ENCODE data around the gene SHOC1.
"Not testable (repeated sequence)": the region's sequence is repeated elsewhere in the genome, so short reads cannot be mapped to it uniquely, and the experiment has no call there.

Gene SHOC1

GRCh38 chr9:111794835-111795556, at the start of gene SHOC1:
TSS of gene SHOC1 (minus strand) at chr9:111794937. CDS start at chr9:111791418, 3,519 bp downstream.
- DNase-seq = no peak

- no peak for DNase-seq
These were observed 49.2 kb upstream of the SHOC1 start for GRCh38 chr9:111843971-111844370.

GRCh38 chr9:111842313-111842712, 47.6 kb upstream of the SHOC1 start:
- DNase-seq = no peak

- DNase-seq = no peak
These were observed 45.7 kb upstream of the SHOC1 start for GRCh38 chr9:111840442-111840841.

GRCh38 chr9:111839987-111840386, 45.2 kb upstream of the SHOC1 start:
- DNase-seq = no peak

GRCh38 chr9:111839387-111839786, 44.6 kb upstream of the SHOC1 start:
- DNase-seq = no peak

- DNase-seq = no peak
These were observed 43.7 kb upstream of the SHOC1 start for GRCh38 chr9:111838439-111838838.

- no peak for DNase-seq
These were observed 41.6 kb upstream of the SHOC1 start for GRCh38 chr9:111836311-111836710.

- no peak for DNase-seq
These were observed 39.2 kb upstream of the SHOC1 start for GRCh38 chr9:111833941-111834340.

GRCh38 chr9:111832449-111832848, 37.7 kb upstream of the SHOC1 start:
- no peak for DNase-seq

GRCh38 chr9:111831371-111832108, 36.8 kb upstream of the SHOC1 start:
- DNase-seq = no peak

- no peak for DNase-seq
These were observed 33.5 kb upstream of the SHOC1 start for GRCh38 chr9:111828193-111828592.

GRCh38 chr9:111825468-111826145, 30.9 kb upstream of the SHOC1 start:
- DNase-seq = no peak

- no peak for DNase-seq
These were observed 26.3 kb upstream of the SHOC1 start for GRCh38 chr9:111821006-111821528.

GRCh38 chr9:111819360-111819759, 24.6 kb upstream of the SHOC1 start:
- DNase-seq = no peak

- DNase-seq = no peak
These were observed 20.7 kb upstream of the SHOC1 start for GRCh38 chr9:111815285-111816070.

- DNase-seq = no peak
These were observed 17.6 kb upstream of the SHOC1 start for GRCh38 chr9:111812337-111812736.

GRCh38 chr9:111810908-111811307, 16.2 kb upstream of the SHOC1 start:
- no peak for DNase-seq

GRCh38 chr9:111810415-111810814, 15.7 kb upstream of the SHOC1 start:
- DNase-seq = not testable (repeated sequence)

- no peak for DNase-seq
These were observed 12.5 kb upstream of the SHOC1 start for GRCh38 chr9:111807197-111807596.

- no peak for DNase-seq
These were observed 11.5 kb upstream of the SHOC1 start for GRCh38 chr9:111806259-111806658.

Data from hypothalamus (tissue), 51 donors.